ACC112 (cell line): ENCODE data around the gene DLGAP5.

Experiments
- H2AFZ ChIP-seq: fragments of 200-600 bp; sonication (generic); one replicate; pipeline ENCODE4 v1.6.0; 2017; ENCODE audit warnings: antibody characterized with exemption, low read length; ENCODE audit not compliant: unreplicated experiment
- H3K27ac ChIP-seq: fragments of 200-600 bp; sonication (generic); 2 replicates; pipeline ENCODE4 v1.5.1; 2014; ENCODE audit warnings: low read depth, mild to moderate bottlenecking, antibody characterized with exemption, low read length, moderate library complexity
- H3K27me3 ChIP-seq: fragments of 200-600 bp; sonication (generic); 2 replicates; pipeline ENCODE4 v1.6.1; 2014; ENCODE audit warnings: mild to moderate bottlenecking, antibody characterized with exemption, low read length, moderate library complexity, mixed read lengths; ENCODE audit not compliant: insufficient read depth
- H3K36me3 ChIP-seq: fragments of 200-600 bp; sonication (generic); 2 replicates; pipeline ENCODE4 v1.6.1; 2016; ENCODE audit warnings: mild to moderate bottlenecking, antibody characterized with exemption, low read length, moderate library complexity, mixed read lengths; ENCODE audit not compliant: insufficient read depth
- H3K4me1 ChIP-seq: fragments of 200-600 bp; sonication (generic); one replicate; pipeline ENCODE4 v1.6.1; 2016; ENCODE audit warnings: low read length, mixed read lengths; ENCODE audit not compliant: insufficient read depth, unreplicated experiment, control insufficient read depth
- H3K4me3 ChIP-seq: fragments of 200-600 bp; sonication (generic); 2 replicates; pipeline ENCODE4 v1.5.1; 2014; ENCODE audit warnings: mild to moderate bottlenecking, low read depth, low read length
- H3K79me2 ChIP-seq: fragments of 200-600 bp; sonication (generic); one replicate; pipeline ENCODE4 v1.6.0; 2016; ENCODE audit warnings: low read length; ENCODE audit not compliant: control insufficient read depth, unreplicated experiment, insufficient read depth

The DLGAP5 gene

DNA sequence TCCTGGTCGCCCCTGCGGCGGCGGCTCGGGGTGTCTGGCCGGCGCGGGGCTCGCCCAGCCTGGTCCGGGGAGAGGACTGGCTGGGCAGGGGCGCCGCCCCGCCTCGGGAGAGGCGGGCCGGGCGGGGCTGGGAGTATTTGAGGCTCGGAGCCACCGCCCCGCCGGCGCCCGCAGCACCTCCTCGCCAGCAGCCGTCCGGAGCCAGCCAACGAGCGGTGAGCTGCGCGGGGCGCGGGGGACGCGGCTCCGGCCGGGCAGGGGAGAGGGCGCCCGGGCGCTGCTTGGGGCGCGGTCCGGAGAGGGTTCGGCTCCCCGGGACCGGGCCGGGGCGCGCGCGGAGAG, 62.3 kb downstream of the DLGAP5 start, which contains the start of gene LGALS3:
Gene LGALS3, plus strand, starts transcription at position 167 of the 342 bp plus-strand sequence. CDS start 8,122 bp downstream, outside the sequence.
- peaks cover 48% of the 10 kb centered on the region for H3K79me2 ChIP-seq
- peak within 1 kb of the TSS; percentile 90 for H3K4me3 ChIP-seq
- no peaks in the 10 kb centered on the region for H3K27me3 ChIP-seq

DNA sequence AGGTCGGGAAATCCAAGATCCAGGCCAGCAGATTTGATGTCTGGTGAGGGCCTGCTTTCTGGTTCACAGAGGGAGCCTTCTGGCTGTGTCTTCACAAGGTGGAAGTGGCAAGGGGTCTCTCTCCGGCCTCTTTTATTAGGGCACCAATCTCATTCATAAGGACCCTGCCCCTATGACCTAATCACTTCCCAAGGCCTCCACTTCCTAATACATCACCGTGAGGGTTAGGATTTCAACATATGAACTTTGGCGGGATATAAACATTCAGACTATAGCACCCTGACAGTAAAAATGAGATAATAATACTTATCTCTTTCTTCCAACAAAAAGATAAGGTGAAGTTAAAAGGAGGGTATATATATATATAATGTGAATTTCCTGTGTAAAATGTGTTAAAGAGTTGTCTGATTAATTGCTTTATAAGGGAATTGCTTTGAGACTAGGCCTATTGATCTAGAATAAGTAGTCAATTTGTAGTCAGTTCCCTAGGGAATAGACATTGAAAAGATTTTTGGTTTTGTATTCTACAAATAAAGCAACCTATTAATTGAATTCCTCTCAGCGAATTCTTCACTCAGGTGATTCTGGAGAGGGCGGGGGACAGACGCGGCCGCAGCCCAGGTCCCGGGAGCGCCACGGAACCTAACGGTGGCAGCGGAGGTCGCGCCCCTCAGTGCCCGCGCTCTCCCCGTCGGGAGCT, 62.8 kb downstream of the DLGAP5 start:
- H3K4me1 ChIP-seq, result peaks cover 62% of the 10 kb centered on the region
- H3K27me3 ChIP-seq, result no peaks in the 10 kb centered on the region
- peak overlapping the region; percentile 74 for H3K27ac ChIP-seq
- peaks cover 43% of the 10 kb centered on the region for H3K79me2 ChIP-seq
- H2AFZ ChIP-seq, result peak overlapping the region; percentile 49
- H3K4me3 ChIP-seq, result peak overlapping the region; percentile 90
- no peaks in the 10 kb centered on the region for H3K36me3 ChIP-seq

More for the DNA sequence above, 62.3 kb downstream of the DLGAP5 start, which contains the start of gene LGALS3:
- H3K4me1 ChIP-seq, result peaks cover 62% of the 10 kb centered on the region
- peak within 1 kb of the TSS; percentile 49 for H2AFZ ChIP-seq
- peak within 1 kb of the TSS; percentile 74 for H3K27ac ChIP-seq
- peaks cover 4% of the 10 kb centered on the region for H3K36me3 ChIP-seq

DNA sequence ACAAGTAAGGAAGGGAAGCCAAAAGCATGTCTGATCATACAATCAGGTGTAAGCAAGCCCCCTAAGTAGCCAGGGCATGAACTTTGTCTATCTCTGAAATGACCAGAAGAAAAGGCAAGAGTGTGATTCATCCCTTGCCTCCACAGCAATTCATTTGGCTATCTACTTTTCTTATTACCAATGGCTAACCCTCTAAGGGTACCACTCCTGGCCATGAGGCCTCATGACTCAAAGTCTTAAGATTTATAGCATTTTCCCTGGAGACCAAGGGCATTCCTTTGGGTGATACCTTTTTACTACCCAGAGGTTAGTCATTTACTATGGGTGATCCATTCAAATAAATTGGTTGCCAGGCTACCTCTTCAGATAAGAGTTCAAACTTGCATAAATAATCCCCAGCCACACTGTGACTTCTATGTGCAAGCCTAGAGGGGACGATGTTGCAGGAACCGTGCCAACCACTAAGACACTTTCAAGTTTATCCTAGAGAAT, 63.9 kb downstream of the DLGAP5 start:
- H2AFZ ChIP-seq, result no peak overlapping the region
- H3K36me3 ChIP-seq, result no peaks in the 10 kb centered on the region
- peak overlapping the region; percentile 74 for H3K27ac ChIP-seq
- no peaks in the 10 kb centered on the region for H3K27me3 ChIP-seq
- H3K4me1 ChIP-seq, result peaks cover 62% of the 10 kb centered on the region
- no peak overlapping the region for H3K4me3 ChIP-seq
- peaks cover 32% of the 10 kb centered on the region for H3K79me2 ChIP-seq

GRCh38 chr14:55126932-55127459, 64.4 kb downstream of the DLGAP5 start:
- Histone ChIP-seq H2AFZ (no peak overlapping the region), H3K27me3 (no peaks in the 10 kb centered on the region), H3K4me1 (peaks cover 63% of the 10 kb centered on the region), H3K27ac (peak overlapping the region; percentile 74), H3K79me2 (peaks cover 27% of the 10 kb centered on the region), H3K4me3 (no peak overlapping the region), H3K36me3 (no peaks in the 10 kb centered on the region)

- Histone ChIP-seq H3K27ac (no peak overlapping the region), H3K4me3 (no peak overlapping the region), H3K27me3 (no peaks in the 10 kb centered on the region), H2AFZ (no peak overlapping the region), H3K4me1 (peaks cover 55% of the 10 kb centered on the region), H3K79me2 (peaks cover 18% of the 10 kb centered on the region), H3K36me3 (no peaks in the 10 kb centered on the region)
Observed at GRCh38 chr14:55126034-55126433, 65.4 kb downstream of the DLGAP5 start.

DNA sequence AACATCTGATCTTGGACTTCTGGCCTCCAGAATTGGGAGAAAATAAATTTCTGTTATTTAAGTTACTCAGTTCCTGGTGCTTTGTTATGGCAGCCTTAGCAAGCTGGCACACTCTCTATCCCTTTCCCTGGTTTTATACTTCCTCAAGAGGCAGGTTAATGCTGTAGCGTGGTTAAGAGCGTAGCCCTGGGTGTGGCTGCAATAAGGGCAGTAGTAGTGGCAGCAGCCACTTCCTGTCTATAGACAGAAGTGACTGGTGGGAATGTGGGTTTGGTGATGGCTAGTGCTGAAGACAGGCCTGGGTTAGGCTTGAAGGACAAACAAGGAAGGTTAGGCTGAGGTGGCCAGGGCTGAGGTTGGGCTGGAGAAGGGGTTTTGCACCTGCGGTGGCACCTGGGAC, 66.0 kb downstream of the DLGAP5 start:
- no peaks in the 10 kb centered on the region for H3K36me3 ChIP-seq
- H3K4me1 ChIP-seq, result peaks cover 51% of the 10 kb centered on the region
- H3K79me2 ChIP-seq, result peaks cover 11% of the 10 kb centered on the region
- H2AFZ ChIP-seq, result no peak overlapping the region
- H3K4me3 ChIP-seq, result no peak overlapping the region
- no peak overlapping the region for H3K27ac ChIP-seq
- no peaks in the 10 kb centered on the region for H3K27me3 ChIP-seq

- H3K4me3 ChIP-seq, result no peak overlapping the region
- peaks cover 51% of the 10 kb centered on the region for H3K4me1 ChIP-seq
- H2AFZ ChIP-seq, result no peak overlapping the region
- H3K27ac ChIP-seq, result no peak overlapping the region
- no peaks in the 10 kb centered on the region for H3K36me3 ChIP-seq
- H3K27me3 ChIP-seq, result no peaks in the 10 kb centered on the region
- peaks cover 6% of the 10 kb centered on the region for H3K79me2 ChIP-seq
Observed at GRCh38 chr14:55124774-55125386, 66.5 kb downstream of the DLGAP5 start.

DNA sequence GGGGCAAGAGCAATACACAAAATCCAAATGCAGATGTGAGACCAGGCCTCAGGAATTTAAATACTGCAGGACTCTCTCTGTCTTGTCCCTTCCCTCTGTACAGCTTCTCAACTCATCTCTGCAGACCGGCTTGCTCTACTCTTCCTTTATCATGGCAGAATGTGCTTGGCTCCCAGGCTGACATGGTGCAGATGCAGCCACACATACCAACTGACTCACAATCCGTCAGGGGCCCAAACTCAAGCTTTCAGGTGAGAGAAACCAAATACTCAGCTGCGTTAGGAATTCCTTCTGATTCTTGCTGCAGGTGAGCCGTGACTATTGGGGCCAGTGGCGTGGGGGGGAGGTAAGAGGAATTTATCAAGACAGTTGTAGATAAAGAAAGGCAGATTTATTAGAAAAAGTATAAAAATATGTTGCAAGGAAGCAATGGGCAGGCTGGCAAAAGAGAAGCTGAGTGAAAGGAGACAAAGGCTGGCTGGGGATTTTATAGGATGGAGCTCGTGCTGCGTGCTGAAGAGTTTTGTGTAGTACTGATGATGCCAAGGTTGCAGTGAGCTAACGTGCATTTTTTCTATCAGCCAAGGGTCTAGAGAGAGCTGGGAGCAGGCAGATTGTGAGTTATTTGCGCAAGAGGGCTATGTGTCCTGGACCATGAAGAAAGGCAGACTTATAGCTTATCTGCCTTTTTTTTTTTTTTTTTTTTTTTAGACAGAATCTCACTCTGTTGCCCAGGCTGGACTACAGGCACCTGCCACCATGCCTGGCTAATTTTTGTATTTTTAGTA, 67.3 kb downstream of the DLGAP5 start:
- H3K4me3 ChIP-seq, result no peak overlapping the region
- no peaks in the 10 kb centered on the region for H3K36me3 ChIP-seq
- H3K4me1 ChIP-seq, result peaks cover 51% of the 10 kb centered on the region
- H3K27me3 ChIP-seq, result no peaks in the 10 kb centered on the region
- no peaks in the 10 kb centered on the region for H3K79me2 ChIP-seq
- H2AFZ ChIP-seq, result no peak overlapping the region
- H3K27ac ChIP-seq, result no peak overlapping the region; the same call in 1 of the 2 replicates

DNA sequence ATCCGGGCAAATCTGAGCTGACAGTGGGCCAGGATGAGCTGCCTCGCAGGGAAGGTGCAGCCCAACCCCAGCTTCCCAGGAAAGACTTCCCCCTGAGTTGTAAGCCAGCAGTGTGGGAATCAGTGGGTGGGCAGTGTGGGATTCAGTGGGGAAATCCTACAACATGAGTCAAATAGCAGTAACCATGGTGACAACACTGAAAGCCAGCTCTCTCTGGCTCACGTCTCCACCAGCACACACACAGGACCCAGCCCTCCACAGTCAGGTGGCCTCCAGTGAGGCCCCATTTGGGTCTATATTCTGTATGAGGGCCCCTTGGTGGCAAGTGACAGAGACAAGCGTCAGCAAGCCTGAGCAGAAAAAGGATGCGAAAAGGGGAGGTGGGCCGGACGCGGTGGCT, 68.3 kb downstream of the DLGAP5 start:
- H3K79me2 ChIP-seq, result no peaks in the 10 kb centered on the region
- no peaks in the 10 kb centered on the region for H3K36me3 ChIP-seq
- peak overlapping the region; percentile 76 for H3K27ac ChIP-seq
- H3K4me1 ChIP-seq, result peaks cover 52% of the 10 kb centered on the region
- no peak overlapping the region for H2AFZ ChIP-seq
- H3K4me3 ChIP-seq, result peak overlapping the region; percentile 9; the same call in 1 of the 2 replicates
- H3K27me3 ChIP-seq, result no peaks in the 10 kb centered on the region

GRCh38 chr14:55122440-55122986, 68.9 kb downstream of the DLGAP5 start:
- Histone ChIP-seq H3K79me2 (no peaks in the 10 kb centered on the region), H3K27ac (peak overlapping the region; percentile 76), H2AFZ (peak overlapping the region; percentile 4), H3K4me3 (peak overlapping the region; percentile 9; the same call in 1 of the 2 replicates), H3K4me1 (peaks cover 51% of the 10 kb centered on the region), H3K36me3 (no peaks in the 10 kb centered on the region), H3K27me3 (no peaks in the 10 kb centered on the region)
